GM19035 (cell line): ENCODE results near the gene ERC1.

Experiments
- ATAC-seq: cut with Tn5 transposase; IDR thresholded peaks from one replicate; pipeline ENCODE4 v1.9.1; 2021; ENCODE audit not compliant: unreplicated experiment

ERC1 gene

DNA sequence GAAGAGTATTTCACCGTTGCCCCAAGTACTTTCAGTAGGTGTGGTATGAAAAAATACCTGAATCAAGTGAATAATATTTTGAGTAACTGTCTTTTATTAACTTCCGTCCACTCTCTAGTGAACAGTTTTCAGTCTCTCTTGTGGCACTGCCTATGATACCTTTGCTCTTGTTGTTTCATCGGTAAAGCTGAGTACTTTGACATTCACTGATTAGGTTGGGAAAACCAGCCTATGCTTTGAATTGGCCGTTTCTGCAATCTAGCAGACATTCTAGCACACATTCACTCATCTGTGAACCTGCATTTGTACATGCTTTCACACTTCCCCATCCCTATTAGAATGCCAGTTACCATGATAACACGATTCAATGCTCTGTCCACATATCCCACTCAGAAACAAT lies 386.1 kb downstream of the ERC1 start:
- ATAC-seq = no peak

GRCh38 chr12:1377681-1378080 lies 386.7 kb downstream of the ERC1 start:
- no peak for ATAC-seq

- no peak for ATAC-seq
These were observed 389.3 kb downstream of the ERC1 start for GRCh38 chr12:1380171-1380851.

DNA sequence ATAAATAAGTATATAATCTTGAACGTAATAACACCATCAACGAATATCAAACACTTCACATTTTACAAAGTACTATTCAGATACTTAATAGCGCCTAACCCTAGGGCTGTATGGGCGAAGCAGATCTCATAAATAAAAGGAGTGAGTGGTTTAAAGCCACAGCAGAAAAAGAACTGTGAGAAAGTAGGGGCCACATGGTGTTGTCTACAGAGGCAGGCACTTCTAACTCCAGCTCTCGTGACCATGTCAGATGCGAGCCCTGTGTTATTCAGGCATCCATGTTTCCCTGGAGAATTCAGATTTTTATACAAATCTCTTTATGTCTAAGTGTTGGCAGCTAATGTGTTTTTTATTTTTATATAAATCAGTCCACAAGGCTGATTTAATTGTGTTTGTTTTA lies 391.1 kb downstream of the ERC1 start:
- ATAC-seq = no peak

GRCh38 chr12:1382826-1383225 lies 391.8 kb downstream of the ERC1 start:
- no peak for ATAC-seq

DNA sequence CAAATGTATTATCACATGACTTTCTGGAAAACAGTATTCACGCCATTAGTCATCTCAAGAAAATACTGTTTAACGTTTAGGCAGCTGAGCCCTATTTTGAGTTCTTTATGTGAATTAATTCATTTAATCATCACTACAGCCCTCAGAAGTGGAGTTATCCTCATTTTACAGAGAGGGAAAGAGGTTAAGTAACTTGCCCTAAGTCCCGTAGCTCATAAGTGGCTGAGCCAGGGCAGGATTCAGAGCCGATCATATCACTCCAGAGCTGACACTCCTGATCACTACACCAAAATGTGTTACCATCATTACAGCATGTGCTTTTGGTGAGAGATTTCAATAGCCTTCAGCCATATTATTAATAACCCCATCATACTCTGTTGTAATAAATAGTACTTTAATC lies 392.7 kb downstream of the ERC1 start:
- ATAC-seq = no peak

DNA sequence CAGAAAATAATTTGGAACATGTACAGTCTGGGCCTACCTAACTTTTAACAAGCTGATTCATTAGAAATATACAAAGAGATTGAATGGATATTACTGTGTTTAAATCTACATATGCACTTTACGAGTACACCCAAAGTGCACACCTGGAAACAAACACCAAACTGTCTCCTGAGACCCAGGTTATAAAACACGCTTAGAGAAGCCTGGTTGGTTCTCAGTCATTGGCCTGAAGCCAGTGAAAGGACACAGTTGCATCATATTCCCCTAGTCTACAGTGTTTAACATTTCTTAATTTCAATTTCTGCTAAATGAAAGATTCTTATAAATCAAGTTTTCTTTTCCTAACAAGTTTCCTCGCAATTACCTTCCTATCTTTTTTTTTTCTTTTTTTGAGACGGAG lies 393.9 kb downstream of the ERC1 start:
- no peak for ATAC-seq

DNA sequence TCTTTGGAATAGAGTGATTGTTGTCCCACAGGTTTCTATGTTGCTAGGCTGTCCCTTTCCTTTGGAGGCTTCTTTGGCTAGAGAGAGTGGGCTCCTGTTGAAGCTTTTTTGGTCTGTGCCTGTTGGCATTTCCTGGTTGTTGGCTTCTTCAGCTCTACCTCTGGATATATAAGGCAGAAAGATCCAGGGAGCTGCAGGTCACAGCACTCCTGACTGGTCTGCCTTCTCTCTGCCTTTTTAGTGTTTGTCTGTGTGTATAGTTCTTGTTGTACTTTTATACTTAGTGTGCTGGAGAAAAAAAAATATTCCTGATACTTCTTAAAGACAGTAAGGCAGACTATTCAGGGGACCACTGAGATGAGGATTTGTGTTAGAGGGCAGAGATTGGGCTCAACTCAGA lies 400.7 kb downstream of the ERC1 start:
- ATAC-seq = no peak

GRCh38 chr12:1395421-1395955 lies 404.5 kb downstream of the ERC1 start:
- ATAC-seq = no peak

- ATAC-seq = no peak
These were observed 407.6 kb downstream of the ERC1 start for GRCh38 chr12:1398673-1399072.

DNA sequence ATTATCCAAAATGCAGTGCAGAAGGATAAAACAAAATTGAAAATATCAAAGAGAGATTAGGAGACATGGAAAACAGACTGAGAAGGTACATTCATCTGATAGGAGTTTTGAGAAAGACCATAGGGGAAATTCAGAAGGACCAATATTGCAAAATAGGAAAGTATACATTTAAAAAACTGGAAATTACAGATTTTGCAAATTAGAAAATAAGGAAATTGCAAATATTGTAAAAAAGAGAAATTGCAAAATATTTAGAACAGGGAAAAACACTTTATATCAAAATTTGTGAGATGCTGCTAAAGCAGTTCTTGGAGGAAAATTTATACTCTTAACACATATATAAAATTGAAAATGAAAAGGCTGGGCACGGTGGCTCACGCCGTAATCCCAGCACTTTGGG lies 410.9 kb downstream of the ERC1 start:
- no peak for ATAC-seq

GRCh38 chr12:1403417-1403816 lies 412.4 kb downstream of the ERC1 start:
- no peak for ATAC-seq

GRCh38 chr12:1405619-1406018 lies 414.6 kb downstream of the ERC1 start:
- no peak for ATAC-seq

- no peak for ATAC-seq
These were observed 419.8 kb downstream of the ERC1 start for GRCh38 chr12:1410794-1411193.

GRCh38 chr12:1413930-1414329 lies 422.9 kb downstream of the ERC1 start:
- ATAC-seq = no peak

GRCh38 chr12:1418144-1418543 lies 427.1 kb downstream of the ERC1 start:
- ATAC-seq = no peak

- no peak for ATAC-seq
These were observed 428.9 kb downstream of the ERC1 start for GRCh38 chr12:1419849-1420371.

- ATAC-seq = no peak
These were observed 430.2 kb downstream of the ERC1 start for GRCh38 chr12:1421091-1421846.

- no peak for ATAC-seq
These were observed 431.7 kb downstream of the ERC1 start for GRCh38 chr12:1422604-1423315.

- no peak for ATAC-seq
These were observed 433.8 kb downstream of the ERC1 start for GRCh38 chr12:1424674-1425395.

GRCh38 chr12:1425396-1425729 lies 434.3 kb downstream of the ERC1 start:
- ATAC-seq = no peak
